Trophoblast cell (in vitro differentiated cells and primary cell): ENCODE measurements around the gene CATSPER1.

ENCODE experiments used
- DNase-seq, 2 donors: peaks; one replicate each; pipeline ENCODE4 v3.0.0-alpha.2; 2016
- H2AFZ ChIP-seq: 2 replicates; pipeline ENCODE4 v1.6.1; 2013; ENCODE audit warnings: low read length, moderate library complexity, mild to moderate bottlenecking; ENCODE audit not compliant: insufficient read depth, poor library complexity
- H2AK5ac ChIP-seq: 2 replicates; pipeline ENCODE4 v1.6.1; 2013; ENCODE audit warnings: mild to moderate bottlenecking, low read length
- H2BK120ac ChIP-seq: 2 replicates; pipeline ENCODE4 v1.6.1; 2013; ENCODE audit warnings: low read length, mild to moderate bottlenecking, moderate library complexity; ENCODE audit not compliant: insufficient read depth, poor library complexity
- H2BK12ac ChIP-seq: 2 replicates; pipeline ENCODE4 v1.6.1; 2013; ENCODE audit warnings: mild to moderate bottlenecking, low read length, moderate library complexity
- H2BK5ac ChIP-seq: 2 replicates; pipeline ENCODE4 v1.6.1; 2013; ENCODE audit warnings: low read length, low read depth, moderate library complexity, mild to moderate bottlenecking; ENCODE audit not compliant: poor library complexity
- H3K14ac ChIP-seq: 2 replicates; pipeline ENCODE4 v1.6.1; 2013; ENCODE audit warnings: mild to moderate bottlenecking, low read length
- H3K18ac ChIP-seq: 2 replicates; pipeline ENCODE4 v1.6.1; 2013; ENCODE audit warnings: mild to moderate bottlenecking, low read length
- H3K23ac ChIP-seq: 2 replicates; pipeline ENCODE4 v1.6.1; 2013; ENCODE audit warnings: low read length
- H3K27ac ChIP-seq: 2 replicates; pipeline ENCODE4 v1.5.1; 2013; ENCODE audit warnings: low read depth, mild to moderate bottlenecking, inconsistent platforms, low read length, moderate library complexity
- H3K27me3 ChIP-seq: 2 replicates; pipeline ENCODE4 v1.6.1; 2013; ENCODE audit warnings: inconsistent platforms, mild to moderate bottlenecking, low read length, moderate library complexity; ENCODE audit not compliant: insufficient read depth
- H3K36me3 ChIP-seq, 2 experiments: 1 replicate in 1 of 2; 2 replicates in 1 of 2; pipeline ENCODE4 v1.6.1; 2013; ENCODE audit warnings: low read length in 2 of 2, mild to moderate bottlenecking in 2 of 2, moderate library complexity in 1 of 2; ENCODE audit not compliant: insufficient read depth in 2 of 2, control insufficient read depth in 1 of 2
- H3K4ac ChIP-seq: 2 replicates; pipeline ENCODE4 v1.6.1; 2013; ENCODE audit warnings: low read depth, mild to moderate bottlenecking, low read length, moderate library complexity
- H3K4me1 ChIP-seq, 2 experiments: 1 replicate in 1 of 2; 2 replicates in 1 of 2; pipeline ENCODE4 v1.6.1; 2013; ENCODE audit warnings: low read length in 2 of 2, mild to moderate bottlenecking in 2 of 2, moderate library complexity in 1 of 2; ENCODE audit not compliant: insufficient read depth in 2 of 2, control insufficient read depth in 1 of 2
- H3K4me2 ChIP-seq: 2 replicates; pipeline ENCODE4 v1.6.1; 2013; ENCODE audit warnings: inconsistent platforms, mild to moderate bottlenecking, low read length, moderate library complexity
- H3K4me3 ChIP-seq: 2 replicates; pipeline ENCODE4 v1.5.1; 2013; ENCODE audit warnings: mild to moderate bottlenecking, low read depth, low read length, inconsistent platforms
- H3K79me1 ChIP-seq: one replicate; pipeline ENCODE4 v1.6.1; 2013; ENCODE audit warnings: low read length
- H3K79me2 ChIP-seq: 2 replicates; pipeline ENCODE4 v1.6.1; 2013; ENCODE audit warnings: low read length, mild to moderate bottlenecking; ENCODE audit not compliant: control insufficient read depth, insufficient read depth, poor library complexity
- H3K9ac ChIP-seq: 2 replicates; pipeline ENCODE4 v1.6.1; 2013; ENCODE audit warnings: mild to moderate bottlenecking, low read length
- H3K9me3 ChIP-seq: 2 replicates; pipeline ENCODE4 v1.6.1; 2013; ENCODE audit warnings: low read depth, mild to moderate bottlenecking, control low read depth, inconsistent platforms, low read length; ENCODE audit not compliant: insufficient read depth
- H4K12ac ChIP-seq: 2 replicates; pipeline ENCODE4 v1.6.1; 2013; ENCODE audit warnings: low read depth, mild to moderate bottlenecking, low read length, moderate library complexity
- H4K8ac ChIP-seq: 2 replicates; pipeline ENCODE4 v1.6.1; 2013; ENCODE audit warnings: low read depth, mild to moderate bottlenecking, low read length, moderate library complexity
- H4K91ac ChIP-seq: one replicate; pipeline ENCODE4 v1.6.1; 2013; ENCODE audit warnings: low read depth, mild to moderate bottlenecking, low read length, moderate library complexity
- WGBS: extraction: QIAGEN DNeasy Blood & Tissue Kit; methylation state at CpG from one replicate; pipeline ENCODE4 v1.1.7; 2013; ENCODE audit warnings: missing lambda C conversion rate; ENCODE audit not compliant: insufficient read length, insufficient coverage; ENCODE audit errors: extremely low coverage; 5-methylcytosine and 5-hydroxymethylcytosine counted together

Gene CATSPER1

GRCh38 chr11:65982824-65983588 lies 43.3 kb downstream of the CATSPER1 start:
- no peak overlapping the region for H4K8ac ChIP-seq
- WGBS = no CpG with 5 or more reads among the region's 22 CpGs
- peaks cover 18 to 22% of the 10 kb centered on the region in 2 experiments for H3K36me3 ChIP-seq
- H4K91ac ChIP-seq = no peak overlapping the region
- no peak overlapping the region for H2AK5ac ChIP-seq
- no peaks in the 10 kb centered on the region for H3K79me1 ChIP-seq
- H3K4ac ChIP-seq = no peak overlapping the region
- H3K14ac ChIP-seq = no peak overlapping the region
- no peak for DNase-seq
- no peaks in the 10 kb centered on the region for H3K4me1 ChIP-seq
- H3K9ac ChIP-seq = no peak overlapping the region
- H3K27me3 ChIP-seq = no peaks in the 10 kb centered on the region
- no peak overlapping the region for H3K23ac ChIP-seq
- H3K4me3 ChIP-seq = no peak overlapping the region
- H2BK120ac ChIP-seq = no peak overlapping the region
- H3K27ac ChIP-seq = no peak overlapping the region
- no peak overlapping the region for H2AFZ ChIP-seq
- no peaks in the 10 kb centered on the region for H3K79me2 ChIP-seq
- no peak overlapping the region for H3K18ac ChIP-seq
- no peak overlapping the region for H2BK12ac ChIP-seq
- H2BK5ac ChIP-seq = no peak overlapping the region
- H3K4me2 ChIP-seq = no peak overlapping the region
- H3K9me3 ChIP-seq = no peaks in the 10 kb centered on the region
- no peak overlapping the region for H4K12ac ChIP-seq

- H3K79me1 ChIP-seq = no peaks in the 10 kb centered on the region
- H3K9me3 ChIP-seq = no peaks in the 10 kb centered on the region
- no peak overlapping the region for H3K18ac ChIP-seq
- no peak overlapping the region for H4K91ac ChIP-seq
- no peak overlapping the region for H3K27ac ChIP-seq
- H3K4me1 ChIP-seq = no peaks in the 10 kb centered on the region
- H2BK5ac ChIP-seq = no peak overlapping the region
- H3K14ac ChIP-seq = no peak overlapping the region
- peaks cover 26 to 30% of the 10 kb centered on the region in 2 experiments for H3K36me3 ChIP-seq
- no CpG with 5 or more reads among the region's 16 CpGs for WGBS
- H3K79me2 ChIP-seq = no peaks in the 10 kb centered on the region
- H3K27me3 ChIP-seq = no peaks in the 10 kb centered on the region
- H2BK120ac ChIP-seq = no peak overlapping the region
- no peak overlapping the region for H2BK12ac ChIP-seq
- no peak overlapping the region for H3K4me2 ChIP-seq
- H3K9ac ChIP-seq = no peak overlapping the region
- no peak overlapping the region for H2AK5ac ChIP-seq
- H2AFZ ChIP-seq = no peak overlapping the region
- no peak for DNase-seq
- no peak overlapping the region for H4K8ac ChIP-seq
- no peak overlapping the region for H4K12ac ChIP-seq
- no peak overlapping the region for H3K4me3 ChIP-seq
- no peak overlapping the region for H3K4ac ChIP-seq
- no peak overlapping the region for H3K23ac ChIP-seq
These were observed 44.1 kb downstream of the CATSPER1 start for GRCh38 chr11:65981972-65982823.

GRCh38 chr11:65981101-65981740 lies 45.1 kb downstream of the CATSPER1 start:
- Histone ChIP-seq H3K9me3 (no peaks in the 10 kb centered on the region), H3K79me1 (no peaks in the 10 kb centered on the region), H4K8ac (no peak overlapping the region), H2AK5ac (no peak overlapping the region), H4K12ac (no peak overlapping the region), H3K79me2 (no peaks in the 10 kb centered on the region), H3K4me2 (no peak overlapping the region), H3K4me3 (no peak overlapping the region), H3K9ac (no peak overlapping the region), H2BK120ac (no peak overlapping the region), H3K4ac (no peak overlapping the region), H3K27me3 (no peaks in the 10 kb centered on the region), H3K27ac (no peak overlapping the region), H3K4me1 (no peaks in the 10 kb centered on the region), H3K14ac (no peak overlapping the region), H3K18ac (no peak overlapping the region), H3K23ac (no peak overlapping the region), H4K91ac (no peak overlapping the region), H2AFZ (no peak overlapping the region), H2BK5ac (no peak overlapping the region), H2BK12ac (no peak overlapping the region), H3K36me3 (peaks cover 36 to 40% of the 10 kb centered on the region in 2 experiments)
- DNase-seq = no peak
- no CpG with 5 or more reads among the region's 12 CpGs for WGBS

GRCh38 chr11:65979261-65979759 lies 47.0 kb downstream of the CATSPER1 start:
- no peaks in the 10 kb centered on the region for H3K79me1 ChIP-seq
- no peak overlapping the region for H3K27ac ChIP-seq
- H3K18ac ChIP-seq = no peak overlapping the region
- H3K23ac ChIP-seq = no peak overlapping the region
- no peak overlapping the region for H2AK5ac ChIP-seq
- no peak overlapping the region for H4K12ac ChIP-seq
- H3K9me3 ChIP-seq = no peaks in the 10 kb centered on the region
- no peaks in the 10 kb centered on the region for H3K4me1 ChIP-seq
- no peak overlapping the region for H3K4ac ChIP-seq
- H4K91ac ChIP-seq = no peak overlapping the region
- no CpG with 5 or more reads among the region's 10 CpGs for WGBS
- no peak overlapping the region for H3K4me2 ChIP-seq
- peaks cover 44 to 47% of the 10 kb centered on the region in 2 experiments for H3K36me3 ChIP-seq
- H2BK5ac ChIP-seq = no peak overlapping the region
- no peak overlapping the region for H2BK120ac ChIP-seq
- no peaks in the 10 kb centered on the region for H3K27me3 ChIP-seq
- H2AFZ ChIP-seq = no peak overlapping the region
- no peaks in the 10 kb centered on the region for H3K79me2 ChIP-seq
- no peak for DNase-seq
- no peak overlapping the region for H2BK12ac ChIP-seq
- no peak overlapping the region for H3K9ac ChIP-seq
- H3K4me3 ChIP-seq = no peak overlapping the region
- no peak overlapping the region for H3K14ac ChIP-seq
- H4K8ac ChIP-seq = no peak overlapping the region
